Uterus (tissue), 4 donors: ENCODE results near the gene SDHA. TPM values are rescaled to one million over a fixed set of nuclear protein-coding genes. Genes with fewer than 3 reads are reported as not detected.

Experiments
- DNase-seq, 2 donors: peaks; one replicate each; pipeline ENCODE4 v3.0.0-alpha.2; 2019 to 2020
- H3K27ac ChIP-seq, 2 donors: fragments of 200-600 bp; sonication (generic); 1 replicate in 1 of 2; 2 replicates in 1 of 2; pipeline ENCODE4 v1.5.1; 2016 to 2018
- H3K27me3 ChIP-seq, 2 donors: fragments of 200-600 bp; sonication (generic); one replicate each; pipeline ENCODE4 v1.5.1; 2018 to 2019; ENCODE audit warnings: control low read depth in 1 of 2
- H3K36me3 ChIP-seq, 2 donors: fragments of 200-600 bp; sonication (generic); one replicate each; pipeline ENCODE4 v1.5.1; 2019; ENCODE audit warnings: control low read depth in 1 of 2
- H3K4me1 ChIP-seq, 2 donors: fragments of 200-600 bp; sonication (generic); one replicate each; pipeline ENCODE4 v1.5.1; 2018 to 2019; ENCODE audit warnings: control low read depth in 1 of 2
- H3K4me3 ChIP-seq, 2 donors: fragments of 200-600 bp; sonication (generic); 1 replicate in 1 of 2; 2 replicates in 1 of 2; pipeline ENCODE4 v1.5.1; 2018 to 2019; ENCODE audit warnings: mild to moderate bottlenecking in 1 of 2
- H3K9me3 ChIP-seq, 2 donors: fragments of 200-600 bp; sonication (generic); one replicate each; pipeline ENCODE4 v1.5.1; 2019; ENCODE audit warnings: control low read depth in 1 of 2
- CTCF ChIP-seq, 4 experiments: fragments of 200-600 bp in 2 of 4; fragments of 450-650 bp in 2 of 4; sonication (generic) in 2 of 4; IDR thresholded peaks; one replicate each; pipeline ENCODE4 v1.5.1; 2016 to 2019; ENCODE audit warnings: antibody characterized with exemption in 4 of 4, mild to moderate bottlenecking in 2 of 4, moderate library complexity in 1 of 4
- POLR2A ChIP-seq, 2 donors: fragments of 450-650 bp; IDR thresholded peaks; one replicate each; pipeline ENCODE4 v1.6.1; 2016; ENCODE audit warnings: antibody characterized with exemption in 2 of 2, mild to moderate bottlenecking in 1 of 2, moderate library complexity in 1 of 2
- intact Hi-C: fragments of 100-400 bp; cut with DNase I; formaldehyde crosslinking; loops from one replicate; pipeline ENCODE4 v1.15.1; 2023; ENCODE audit warnings: low total_unique reads
- total RNA-seq, 4 donors: library from RNA; depleted of rRNA in 3 of 4; stranded (reverse); fragments of >200 nt in 3 of 4; gene quantifications; one replicate each; pipeline versions ENCODE4 v1.1.0 to v1.2.4, GENCODE V29; 2014 to 2023
- donor health status: DM: yes; HTN: yes; CAD: no.

Gene SDHA
- total RNA-seq, 4 donors from 2014 or later, result 39.1 to 97.1 (median 65.4) TPM

- Histone ChIP-seq H3K36me3 (no peaks in the 10 kb centered on the region), H3K9me3 (no peaks in the 10 kb centered on the region), H3K4me3 (no peak overlapping the region), H3K4me1 (no peaks in the 10 kb centered on the region), H3K27ac (no peak overlapping the region), H3K27me3 (no peaks in the 10 kb centered on the region)
- DNase-seq, result no peak
- TF ChIP-seq CTCF (IDR thresholded peaks at IDR 0.05), result no peak
- no peak for TF ChIP-seq POLR2A (IDR thresholded peaks at IDR 0.05)
- intact Hi-C loops, result no loop called here
Observed at GRCh38 chr5:171801-172331, 46.3 kb upstream of the SDHA start.

- no peak for DNase-seq
- no peaks in the 10 kb centered on the region for H3K9me3 ChIP-seq
- H3K4me1 ChIP-seq, result no peaks in the 10 kb centered on the region
- H3K27ac ChIP-seq, result no peak overlapping the region
- intact Hi-C loops, result no loop called here
- TF ChIP-seq CTCF (IDR thresholded peaks at IDR 0.05) (no peak), POLR2A (IDR thresholded peaks at IDR 0.05) (no peak)
- no peak overlapping the region for H3K4me3 ChIP-seq
- H3K27me3 ChIP-seq, result no peaks in the 10 kb centered on the region
- H3K36me3 ChIP-seq, result no peaks in the 10 kb centered on the region
Observed at GRCh38 chr5:172421-172820, 45.7 kb upstream of the SDHA start.

- Histone ChIP-seq H3K9me3 (no peaks in the 10 kb centered on the region), H3K36me3 (no peaks in the 10 kb centered on the region), H3K27me3 (no peaks in the 10 kb centered on the region), H3K4me3 (no peak overlapping the region), H3K27ac (no peak overlapping the region), H3K4me1 (no peaks in the 10 kb centered on the region)
- intact Hi-C loops, result no loop called here
- DNase-seq, result no peak
- TF ChIP-seq CTCF (IDR thresholded peaks at IDR 0.05), result no peak
Observed at GRCh38 chr5:172841-173251, 45.3 kb upstream of the SDHA start.

GRCh38 chr5:173392-174290 is 44.5 kb upstream of the SDHA start:
- no peak overlapping the region for H3K27ac ChIP-seq
- H3K4me3 ChIP-seq, result no peak overlapping the region
- no peaks in the 10 kb centered on the region for H3K4me1 ChIP-seq
- intact Hi-C loops, result no loop called here
- no peaks in the 10 kb centered on the region for H3K36me3 ChIP-seq
- no peaks in the 10 kb centered on the region for H3K27me3 ChIP-seq
- no peak for DNase-seq
- no peaks in the 10 kb centered on the region for H3K9me3 ChIP-seq
- TF ChIP-seq POLR2A (IDR thresholded peaks at IDR 0.05) (no peak), CTCF (IDR thresholded peaks at IDR 0.05) (no peak)

GRCh38 chr5:174291-174600 is 43.9 kb upstream of the SDHA start:
- Histone ChIP-seq H3K27me3 (no peaks in the 10 kb centered on the region), H3K36me3 (no peaks in the 10 kb centered on the region), H3K9me3 (no peaks in the 10 kb centered on the region), H3K4me3 (no peak overlapping the region), H3K27ac (no peak overlapping the region), H3K4me1 (no peaks in the 10 kb centered on the region)
- TF ChIP-seq POLR2A (IDR thresholded peaks at IDR 0.05), result no peak
- DNase-seq, result no peak
- intact Hi-C loops, result no loop called here
